ENCODE data around the gene FOSL2. TPM values are rescaled to one million over a fixed set of nuclear protein-coding genes. Genes with fewer than 3 reads are reported as not detected.

Gene FOSL2
- total and polyA plus RNA-seq, 4 experiments from 2014 or later: 4.7 to 6.7 (median 5.8) TPM

DNA sequence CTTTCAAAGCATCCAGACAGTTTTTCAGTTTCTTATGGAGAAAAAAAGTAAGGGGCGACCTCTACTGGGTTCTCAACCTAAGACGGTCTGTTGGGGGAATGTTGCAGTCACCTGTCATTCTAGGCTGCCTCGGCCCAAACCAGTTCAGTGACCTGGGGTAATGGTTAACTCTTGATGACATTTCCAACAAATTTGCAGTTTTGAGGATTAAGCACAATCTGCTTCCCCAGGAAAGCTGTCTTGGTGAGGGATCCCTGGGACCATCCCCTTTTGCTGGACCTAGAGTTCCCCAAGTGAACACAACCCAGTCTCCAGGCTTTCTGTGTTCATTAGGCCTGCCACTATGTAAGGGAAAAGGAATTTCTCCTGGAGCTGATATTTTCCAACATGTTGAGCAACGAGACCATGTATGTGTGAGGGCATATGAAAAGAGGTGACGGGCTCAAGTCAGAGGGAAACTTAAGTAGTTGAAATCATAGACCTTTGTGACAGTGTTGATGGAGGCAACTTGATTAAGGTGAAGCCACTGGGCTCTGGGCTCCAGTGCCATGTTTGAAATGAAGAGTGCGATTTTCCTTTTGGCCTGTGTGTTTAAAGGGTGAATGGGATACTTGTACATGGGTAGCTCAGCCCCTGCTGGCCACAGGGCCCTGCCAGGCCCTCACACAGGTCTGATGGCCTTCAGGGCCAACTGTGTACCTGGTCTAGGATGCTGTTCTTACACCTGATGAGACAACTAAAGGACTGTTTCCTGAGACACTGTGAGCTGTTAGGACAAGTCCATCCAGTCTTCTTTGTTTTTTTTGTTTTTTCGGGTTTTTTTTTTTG lies 27.0 kb downstream of the FOSL2 start:
- H3K4me3 ChIP-seq (ENCODE audit: low read length in 2 of 2): no peak overlapping the region
- no peaks in the 10 kb centered on the region for H3K27me3 ChIP-seq (ENCODE audit: insufficient read depth, low read length)
- H3K9me3 ChIP-seq (ENCODE audit: control insufficient read depth in 1 of 2, low read length in 2 of 2): no peaks in the 10 kb centered on the region
- ChIA-PET POLR2A (ENCODE audit: partially characterized antibody) (interaction anchor here (0.6 to 1.7 kb wide), 2 partner anchors 9 to 19 kb away, joined by 4 to 7 read pairs; no protein-coding TSS in a partner anchor), CTCF (ENCODE audit: partially characterized antibody) (interaction anchor here (1.1 to 1.4 kb wide), 3 partner anchors 9 to 716 kb away, joined by 4 to 6 read pairs (median 4); no protein-coding TSS in a partner anchor)
- Mint-ChIP-seq H3K36me3 (peaks cover 0 to 13% of the 10 kb centered on the region in 2 donors), H3K4me1 (peaks cover 10 to 30% (median 22%) of the 10 kb centered on the region in 4 donors), H3K27ac (peak overlapping the region; percentile 25 to 77 (median 58)), H3K27me3 (no peaks in the 10 kb centered on the region), H3K4me3 (peak overlapping the region in 1 of 8 donors; percentile 17), H3K9me3 (no peaks in the 10 kb centered on the region)
- peaks cover 20% of the 10 kb centered on the region for H3K4me1 ChIP-seq (ENCODE audit: insufficient read depth, low read length)
- H3K36me3 ChIP-seq (ENCODE audit: insufficient read depth, low read length): no peaks in the 10 kb centered on the region
- intact Hi-C loops (cut with micrococcal nuclease): no loop called here
- H3K27ac ChIP-seq (ENCODE audit: low read depth, low read length): no peak overlapping the region
- no peak for DNase-seq

DNA sequence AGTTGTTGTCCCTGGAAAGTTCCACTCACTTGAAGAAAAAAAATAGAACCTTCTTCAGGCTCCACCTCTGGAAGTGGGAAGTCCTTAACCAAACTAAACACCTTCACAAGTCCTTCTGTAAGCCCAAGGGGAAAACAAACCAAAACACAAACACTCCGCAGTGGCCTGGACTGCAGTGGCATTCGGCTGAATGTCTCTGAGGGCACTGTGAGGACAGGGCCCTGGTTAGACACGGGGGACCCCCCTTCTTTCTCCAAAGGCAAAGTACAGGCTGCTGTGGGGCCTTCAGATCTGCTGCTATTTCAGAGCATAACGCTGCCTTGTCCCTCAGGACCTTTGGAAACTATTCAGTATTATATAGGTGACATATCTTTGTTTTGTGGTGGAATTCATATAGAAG lies 28.1 kb downstream of the FOSL2 start:
- CTCF ChIA-PET (ENCODE audit: partially characterized antibody): no interaction called here

DNA sequence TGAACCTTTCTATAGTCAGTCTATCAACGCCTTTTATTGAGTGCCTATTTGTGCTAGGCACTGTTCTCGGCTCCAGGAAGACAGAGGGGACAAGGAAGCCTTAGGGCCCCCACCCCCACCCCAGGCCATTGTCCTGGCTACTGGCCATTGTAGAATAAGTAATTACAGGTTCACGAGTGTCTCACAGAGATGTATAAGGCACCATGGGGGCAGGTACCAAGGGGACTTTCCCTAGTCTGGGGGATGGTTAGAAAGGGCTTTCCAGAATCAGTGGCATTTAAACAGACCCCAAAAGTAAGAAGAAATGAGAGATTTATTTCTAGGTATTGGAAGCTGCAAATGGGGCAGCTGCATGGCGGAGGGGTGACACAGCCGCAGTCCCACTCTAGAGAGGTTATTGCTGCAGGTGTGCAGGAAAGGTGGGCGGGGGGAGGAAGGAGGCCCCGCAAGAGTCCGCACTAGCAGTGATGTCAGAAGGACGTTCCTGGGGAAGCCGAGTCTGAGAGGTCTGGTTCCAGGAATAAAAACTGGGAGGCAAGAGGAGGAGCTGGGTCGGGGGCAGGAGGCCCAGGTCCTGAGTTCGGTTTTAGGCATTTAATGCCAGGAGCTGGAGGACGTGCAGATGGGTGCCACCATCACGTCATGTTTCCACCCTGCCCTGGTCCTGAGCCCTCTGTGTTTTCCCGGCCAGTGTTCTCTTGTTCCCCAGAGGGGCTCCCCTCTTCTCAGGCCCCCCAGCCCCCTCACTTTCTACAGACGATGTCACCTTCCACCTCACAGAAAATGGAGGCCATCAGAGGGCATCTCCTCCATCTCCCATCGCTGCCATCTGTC lies 30.5 kb downstream of the FOSL2 start:
- ChIA-PET POLR2A (ENCODE audit: partially characterized antibody) (interaction anchor here (0.6 to 2.1 kb wide), 8 partner anchors 9 to 983 kb away, joined by 3 to 14 read pairs (median 5); partner anchors contain the start of gene FOSL2), CTCF (ENCODE audit: partially characterized antibody) (interaction anchor here (0.6 to 2.5 kb wide), 2 partner anchors 30 to 323 kb away, joined by 3 to 5 read pairs; no protein-coding TSS in a partner anchor)
- Histone ChIP-seq H3K4me3 (ENCODE audit: low read length in 2 of 2) (no peak overlapping the region), H3K36me3 (ENCODE audit: insufficient read depth, low read length) (no peaks in the 10 kb centered on the region), H3K27ac (ENCODE audit: low read depth, low read length) (peak overlapping the region; percentile 8), H3K4me1 (ENCODE audit: insufficient read depth, low read length) (peaks cover 30% of the 10 kb centered on the region), H3K27me3 (ENCODE audit: insufficient read depth, low read length) (no peaks in the 10 kb centered on the region), H3K9me3 (ENCODE audit: control insufficient read depth in 1 of 2, low read length in 2 of 2) (no peaks in the 10 kb centered on the region)
- Mint-ChIP-seq H3K27me3 (no peaks in the 10 kb centered on the region), H3K36me3 (no peaks in the 10 kb centered on the region), H3K4me3 (peak overlapping the region; percentile 10 to 81 (median 70)), H3K9me3 (no peaks in the 10 kb centered on the region), H3K4me1 (peaks cover 17 to 46% (median 31%) of the 10 kb centered on the region in 4 donors), H3K27ac (peak overlapping the region; percentile 82 to 98 (median 95))
- DNase-seq: no peak
- intact Hi-C loops (cut with micrococcal nuclease): no loop called here

More for the DNA sequence above, 28.1 kb downstream of the FOSL2 start:
- DNase-seq: no peak
- no peaks in the 10 kb centered on the region for H3K9me3 ChIP-seq (ENCODE audit: control insufficient read depth in 1 of 2, low read length in 2 of 2)
- Mint-ChIP-seq H3K4me1 (peaks cover 14 to 41% (median 28%) of the 10 kb centered on the region in 4 donors), H3K9me3 (no peaks in the 10 kb centered on the region), H3K27ac (peak overlapping the region in 3 of 7 donors; percentile 20 to 64 (median 51)), H3K4me3 (no peak overlapping the region), H3K27me3 (no peaks in the 10 kb centered on the region), H3K36me3 (peaks cover 0 to 4% of the 10 kb centered on the region in 2 donors)
- peaks cover 30% of the 10 kb centered on the region for H3K4me1 ChIP-seq (ENCODE audit: insufficient read depth, low read length)
- no peaks in the 10 kb centered on the region for H3K27me3 ChIP-seq (ENCODE audit: insufficient read depth, low read length)
- H3K4me3 ChIP-seq (ENCODE audit: low read length in 2 of 2): no peak overlapping the region
- no peak overlapping the region for H3K27ac ChIP-seq (ENCODE audit: low read depth, low read length)
- POLR2A ChIA-PET (ENCODE audit: partially characterized antibody): no interaction called here
- H3K36me3 ChIP-seq (ENCODE audit: insufficient read depth, low read length): no peaks in the 10 kb centered on the region
- intact Hi-C loops (cut with micrococcal nuclease): no loop called here

DNA sequence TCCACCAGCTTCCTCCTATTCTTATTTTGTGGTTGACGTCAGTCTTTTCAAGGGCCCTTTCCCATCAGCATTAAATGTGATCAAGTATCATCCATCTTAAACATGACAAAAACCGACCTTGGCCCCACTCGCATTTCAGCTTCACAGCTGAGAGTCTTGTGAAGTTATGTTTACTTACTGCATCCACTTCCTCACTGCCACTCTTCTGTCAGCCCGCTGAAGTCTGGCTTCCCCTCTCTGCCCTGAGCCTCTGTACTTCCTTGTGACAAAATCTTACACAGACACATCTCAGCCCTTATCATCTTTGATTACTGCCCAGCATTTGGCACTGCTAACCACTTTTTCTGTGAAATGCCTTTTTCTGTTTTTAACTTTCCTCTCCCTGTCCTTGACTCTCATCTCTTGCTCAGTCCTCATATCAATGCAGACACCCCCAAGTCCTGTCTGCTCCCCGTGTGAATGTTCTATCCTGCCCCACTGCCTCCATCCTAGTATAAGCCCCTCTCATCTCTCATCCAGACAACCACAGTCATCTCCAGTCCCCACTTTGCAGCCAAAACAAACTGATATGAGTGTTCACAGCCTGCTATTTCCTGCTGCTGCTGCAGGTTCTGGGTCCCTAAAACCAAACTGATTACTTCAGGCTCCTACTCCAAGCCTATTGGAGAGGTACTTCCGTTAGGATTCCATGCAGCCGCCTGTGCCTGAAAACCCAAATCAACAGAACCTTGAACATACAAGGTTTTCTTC lies 31.4 kb downstream of the FOSL2 start:
- Mint-ChIP-seq H3K27me3 (no peaks in the 10 kb centered on the region), H3K4me3 (peak overlapping the region; percentile 54 to 81 (median 72)), H3K27ac (peak overlapping the region; percentile 81 to 98 (median 95)), H3K36me3 (no peaks in the 10 kb centered on the region), H3K4me1 (peaks cover 17 to 46% (median 31%) of the 10 kb centered on the region in 4 donors), H3K9me3 (no peaks in the 10 kb centered on the region)
- H3K9me3 ChIP-seq (ENCODE audit: control insufficient read depth in 1 of 2, low read length in 2 of 2): no peaks in the 10 kb centered on the region
- H3K4me1 ChIP-seq (ENCODE audit: insufficient read depth, low read length): peaks cover 30% of the 10 kb centered on the region
- intact Hi-C loops (cut with micrococcal nuclease): loop anchor here (2.0 kb wide), 1 partner anchor 15 kb away; no protein-coding TSS in a partner anchor
- peak overlapping the region in 1 of 2 donors; percentile 18 for H3K4me3 ChIP-seq (ENCODE audit: low read length in 2 of 2)
- POLR2A ChIA-PET (ENCODE audit: partially characterized antibody): interaction anchor here (1.0 to 2.1 kb wide), 8 partner anchors 9 to 652 kb away, joined by 3 to 14 read pairs (median 5); partner anchors contain the start of gene FOSL2
- H3K36me3 ChIP-seq (ENCODE audit: insufficient read depth, low read length): no peaks in the 10 kb centered on the region
- no peaks in the 10 kb centered on the region for H3K27me3 ChIP-seq (ENCODE audit: insufficient read depth, low read length)
- peak overlapping the region; percentile 8 for H3K27ac ChIP-seq (ENCODE audit: low read depth, low read length)
- CTCF ChIA-PET (ENCODE audit: partially characterized antibody): interaction anchor here (1.4 to 2.5 kb wide), 2 partner anchors 29 to 721 kb away, joined by 4 to 5 read pairs; no protein-coding TSS in a partner anchor
- peak; percentile 33 to 55 (median 45) for DNase-seq

GRCh38 chr2:28424799-28425463 lies 32.3 kb downstream of the FOSL2 start:
- DNase-seq: no peak
- Mint-ChIP-seq H3K27ac (peak overlapping the region; percentile 20 to 96 (median 81)), H3K4me1 (peaks cover 17 to 53% (median 32%) of the 10 kb centered on the region in 4 donors), H3K27me3 (no peaks in the 10 kb centered on the region), H3K9me3 (no peaks in the 10 kb centered on the region), H3K4me3 (peak overlapping the region in 4 of 8 donors; percentile 50 to 81 (median 70)), H3K36me3 (no peaks in the 10 kb centered on the region)
- Histone ChIP-seq H3K4me1 (ENCODE audit: insufficient read depth, low read length) (peaks cover 30% of the 10 kb centered on the region), H3K36me3 (ENCODE audit: insufficient read depth, low read length) (no peaks in the 10 kb centered on the region), H3K9me3 (ENCODE audit: control insufficient read depth in 1 of 2, low read length in 2 of 2) (no peaks in the 10 kb centered on the region), H3K27me3 (ENCODE audit: insufficient read depth, low read length) (no peaks in the 10 kb centered on the region), H3K4me3 (ENCODE audit: low read length in 2 of 2) (no peak overlapping the region), H3K27ac (ENCODE audit: low read depth, low read length) (no peak overlapping the region)
- POLR2A ChIA-PET (ENCODE audit: partially characterized antibody): interaction anchor here (1.1 to 2.1 kb wide), 2 partner anchors 15 to 18 kb away, joined by 4 to 9 read pairs; no protein-coding TSS in a partner anchor
- CTCF ChIA-PET (ENCODE audit: partially characterized antibody): interaction anchor here (0.9 to 2.5 kb wide), 3 partner anchors 28 to 722 kb away, joined by 3 to 5 read pairs (median 4); no protein-coding TSS in a partner anchor
- intact Hi-C loops (cut with micrococcal nuclease): loop anchor here (2.0 kb wide), 1 partner anchor 16 kb away; no protein-coding TSS in a partner anchor

GRCh38 chr2:28425464-28425835 lies 32.8 kb downstream of the FOSL2 start:
- Histone ChIP-seq H3K36me3 (ENCODE audit: insufficient read depth, low read length) (no peaks in the 10 kb centered on the region), H3K9me3 (ENCODE audit: control insufficient read depth in 1 of 2, low read length in 2 of 2) (no peaks in the 10 kb centered on the region), H3K4me1 (ENCODE audit: insufficient read depth, low read length) (peaks cover 30% of the 10 kb centered on the region), H3K4me3 (ENCODE audit: low read length in 2 of 2) (no peak overlapping the region), H3K27me3 (ENCODE audit: insufficient read depth, low read length) (no peaks in the 10 kb centered on the region), H3K27ac (ENCODE audit: low read depth, low read length) (no peak overlapping the region)
- intact Hi-C loops (cut with micrococcal nuclease): loop anchor here (2.0 kb wide), 1 partner anchor 17 kb away; no protein-coding TSS in a partner anchor
- H3K27ac Mint-ChIP-seq: peak overlapping the region in 5 of 7 donors; percentile 19 to 81 (median 59)
- no peaks in the 10 kb centered on the region for H3K27me3 Mint-ChIP-seq
- peaks cover 17 to 58% (median 35%) of the 10 kb centered on the region in 4 donors for H3K4me1 Mint-ChIP-seq
- H3K4me3 Mint-ChIP-seq: peak overlapping the region in 1 of 8 donors; percentile 25
- ChIA-PET POLR2A (ENCODE audit: partially characterized antibody) (interaction anchor here (1.1 kb wide), 1 partner anchor 15 kb away, joined by 4 read pairs; no protein-coding TSS in a partner anchor), CTCF (ENCODE audit: partially characterized antibody) (interaction anchor here (0.9 to 2.5 kb wide), 3 partner anchors 28 to 722 kb away, joined by 3 to 5 read pairs (median 4); no protein-coding TSS in a partner anchor)
- DNase-seq: no peak
- H3K9me3 Mint-ChIP-seq: no peaks in the 10 kb centered on the region
- H3K36me3 Mint-ChIP-seq: no peaks in the 10 kb centered on the region

Measured in CD4-positive, alpha-beta memory T cell (primary cell).